Measurements from ENCODE around the gene MAP3K6.
"Not testable (repeated sequence)": the region's sequence is repeated elsewhere in the genome, so short reads cannot be mapped to it uniquely, and the experiment has no call there.

MAP3K6 gene

GRCh38 chr1:27397110-27397509 lies 30.3 kb upstream of the MAP3K6 start:
- DNase-seq (ENCODE audit: extremely low read depth in 1 of 2, low read depth in 1 of 2) = no peak

DNA sequence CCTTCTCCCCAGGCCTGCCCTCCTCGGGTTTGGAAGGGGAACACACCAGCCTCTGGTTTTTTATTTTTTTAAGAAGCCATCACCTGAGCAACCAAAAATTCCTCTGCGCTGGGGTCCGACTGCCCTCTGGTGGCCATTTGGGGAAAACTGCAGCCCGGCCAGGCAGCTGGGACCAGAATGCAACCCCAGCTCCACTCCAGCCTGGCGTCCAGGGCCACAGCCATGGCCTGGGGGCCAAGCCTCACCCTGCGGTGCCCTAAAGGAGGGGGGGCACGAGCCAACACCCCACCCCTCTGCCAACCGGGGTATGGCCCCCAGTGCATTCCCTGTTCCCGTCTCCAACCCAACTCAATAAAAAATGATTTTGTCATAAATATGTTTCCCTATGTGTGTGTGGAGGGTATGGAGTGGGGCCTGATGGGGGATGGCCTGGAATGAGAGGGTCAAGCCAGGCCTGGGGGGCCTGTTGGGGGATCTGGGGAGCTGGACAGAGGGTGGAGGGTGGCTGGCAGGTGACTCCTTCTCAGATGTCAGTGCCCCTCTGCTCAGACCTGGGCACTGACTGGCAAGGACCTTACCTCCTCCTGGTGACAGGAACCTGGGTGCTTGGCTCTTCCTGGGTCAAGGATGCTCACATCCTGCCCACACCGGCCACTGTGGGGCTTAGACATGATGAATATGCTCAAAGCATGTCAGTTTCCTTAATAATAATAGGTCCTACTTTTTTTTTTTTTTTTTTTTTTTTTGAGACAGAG lies 28.9 kb upstream of the MAP3K6 start:
- DNase-seq (ENCODE audit: extremely low read depth in 1 of 2, low read depth in 1 of 2) = peak; percentile 60 to 64

DNA sequence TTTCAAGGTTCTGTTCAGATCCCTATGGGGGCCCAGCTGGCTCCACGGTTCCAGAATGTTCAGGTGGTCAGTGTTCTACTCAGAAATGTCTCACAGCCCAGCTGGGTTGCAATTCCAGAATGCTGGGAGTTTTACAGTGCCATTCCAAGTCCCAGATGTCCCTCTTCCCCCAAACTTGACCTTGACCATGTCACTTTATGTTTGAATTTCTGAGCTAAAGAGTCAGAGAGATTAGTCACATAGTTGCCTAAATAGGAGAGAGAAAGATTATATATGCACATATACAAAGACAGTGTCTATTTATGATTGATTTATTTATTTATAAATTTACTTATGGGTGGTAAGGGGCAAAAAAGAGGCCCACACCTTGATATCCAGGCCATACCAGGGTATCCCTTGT lies 28.2 kb upstream of the MAP3K6 start:
- DNase-seq (ENCODE audit: extremely low read depth in 1 of 2, low read depth in 1 of 2) = no peak

GRCh38 chr1:27394282-27394658 lies 27.5 kb upstream of the MAP3K6 start:
- DNase-seq (ENCODE audit: extremely low read depth in 1 of 2, low read depth in 1 of 2) = no peak

GRCh38 chr1:27393641-27394281 lies 27.0 kb upstream of the MAP3K6 start:
- no peak for DNase-seq (ENCODE audit: extremely low read depth in 1 of 2, low read depth in 1 of 2)

GRCh38 chr1:27392778-27393635 lies 26.2 kb upstream of the MAP3K6 start:
- no peak for DNase-seq (ENCODE audit: extremely low read depth in 1 of 2, low read depth in 1 of 2)

GRCh38 chr1:27392096-27392777 lies 25.5 kb upstream of the MAP3K6 start, which contains the start of gene GPR3:
Gene GPR3, plus strand, starts transcription at chr1:27392622. Its CDS starts 1,177 bp downstream, at chr1:27393799.
- DNase-seq (ENCODE audit: extremely low read depth in 1 of 2, low read depth in 1 of 2) = peak; percentile 80 to 86

DNA sequence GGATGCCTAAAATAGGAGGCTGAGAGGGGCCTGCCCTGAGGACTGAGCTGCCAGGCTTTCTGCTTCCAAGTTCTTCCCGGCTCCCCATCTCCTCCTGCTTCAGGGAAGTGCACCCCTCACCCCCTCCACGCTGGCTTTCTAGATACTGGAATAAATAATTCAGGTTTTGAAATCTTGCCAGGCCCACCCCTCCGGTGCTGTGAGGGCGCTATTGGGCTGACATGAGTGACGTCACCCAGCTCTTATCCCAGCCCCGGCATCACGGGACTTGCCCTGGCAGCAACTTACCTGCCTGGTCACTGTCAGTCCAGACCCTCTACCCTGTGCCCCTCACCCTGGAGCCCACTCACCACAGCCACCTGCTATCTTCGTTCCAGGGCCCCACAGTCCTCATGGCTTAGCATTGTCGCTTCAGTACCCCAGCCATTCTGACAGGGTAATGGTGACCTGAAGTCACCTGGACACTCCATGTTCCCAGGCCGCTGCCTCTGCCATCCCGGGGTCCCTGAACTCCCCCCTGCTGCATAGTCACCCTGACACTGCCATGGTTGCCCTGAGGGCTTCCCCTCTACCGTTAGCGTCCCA lies 24.8 kb upstream of the MAP3K6 start:
- DNase-seq (ENCODE audit: extremely low read depth in 1 of 2, low read depth in 1 of 2) = no peak

- peak in 1 of 2 donors; percentile 59 for DNase-seq (ENCODE audit: extremely low read depth in 1 of 2, low read depth in 1 of 2)
These were observed 21.7 kb upstream of the MAP3K6 start for GRCh38 chr1:27388337-27389005.

DNA sequence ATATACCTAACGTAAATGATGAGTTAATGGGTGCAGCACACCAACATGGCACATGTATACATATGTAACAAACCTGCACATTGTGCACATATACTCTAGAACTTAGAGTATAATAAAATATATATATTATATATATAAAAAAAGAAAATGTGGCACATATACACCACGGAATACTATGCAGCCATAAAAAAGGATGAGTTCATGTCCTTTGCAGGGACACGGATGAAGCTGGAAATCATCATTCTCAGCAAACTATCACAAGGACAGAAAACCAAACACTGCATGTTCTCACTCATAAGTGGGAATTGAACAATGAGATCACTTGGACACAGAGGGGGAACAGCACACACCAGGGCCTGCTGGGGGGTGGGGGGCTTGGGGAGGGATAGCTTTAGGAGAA lies 18.0 kb upstream of the MAP3K6 start:
- DNase-seq (ENCODE audit: extremely low read depth in 1 of 2, low read depth in 1 of 2) = not testable (repeated sequence)

DNA sequence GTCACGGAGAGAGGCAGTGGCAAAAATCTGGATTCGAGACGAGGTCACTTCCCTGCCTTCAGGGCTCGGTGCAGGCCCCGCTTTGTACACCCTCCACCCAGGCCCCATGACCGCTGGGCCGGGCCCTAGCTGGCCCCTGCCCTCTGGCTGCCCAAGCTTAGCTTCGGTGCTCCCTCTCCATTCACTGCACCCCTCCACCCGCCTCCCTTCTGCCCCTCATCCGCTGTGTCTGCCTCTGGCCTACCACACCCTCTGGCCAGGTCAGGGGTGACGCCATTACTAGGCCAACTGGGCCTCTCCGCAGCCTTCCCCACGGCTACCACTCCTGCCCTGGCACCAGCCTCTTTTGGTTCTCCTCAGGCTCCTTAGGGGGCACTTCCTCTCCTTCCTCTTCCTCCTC lies 16.9 kb upstream of the MAP3K6 start:
- no peak for DNase-seq (ENCODE audit: extremely low read depth in 1 of 2, low read depth in 1 of 2)

- no peak for DNase-seq (ENCODE audit: extremely low read depth in 1 of 2, low read depth in 1 of 2)
These were observed 16.4 kb upstream of the MAP3K6 start, which contains the start of gene CD164L2 for GRCh38 chr1:27383039-27383605. Gene CD164L2, minus strand, starts transcription at chr1:27383333. Its CDS starts 94 bp downstream, at chr1:27383239.

DNA sequence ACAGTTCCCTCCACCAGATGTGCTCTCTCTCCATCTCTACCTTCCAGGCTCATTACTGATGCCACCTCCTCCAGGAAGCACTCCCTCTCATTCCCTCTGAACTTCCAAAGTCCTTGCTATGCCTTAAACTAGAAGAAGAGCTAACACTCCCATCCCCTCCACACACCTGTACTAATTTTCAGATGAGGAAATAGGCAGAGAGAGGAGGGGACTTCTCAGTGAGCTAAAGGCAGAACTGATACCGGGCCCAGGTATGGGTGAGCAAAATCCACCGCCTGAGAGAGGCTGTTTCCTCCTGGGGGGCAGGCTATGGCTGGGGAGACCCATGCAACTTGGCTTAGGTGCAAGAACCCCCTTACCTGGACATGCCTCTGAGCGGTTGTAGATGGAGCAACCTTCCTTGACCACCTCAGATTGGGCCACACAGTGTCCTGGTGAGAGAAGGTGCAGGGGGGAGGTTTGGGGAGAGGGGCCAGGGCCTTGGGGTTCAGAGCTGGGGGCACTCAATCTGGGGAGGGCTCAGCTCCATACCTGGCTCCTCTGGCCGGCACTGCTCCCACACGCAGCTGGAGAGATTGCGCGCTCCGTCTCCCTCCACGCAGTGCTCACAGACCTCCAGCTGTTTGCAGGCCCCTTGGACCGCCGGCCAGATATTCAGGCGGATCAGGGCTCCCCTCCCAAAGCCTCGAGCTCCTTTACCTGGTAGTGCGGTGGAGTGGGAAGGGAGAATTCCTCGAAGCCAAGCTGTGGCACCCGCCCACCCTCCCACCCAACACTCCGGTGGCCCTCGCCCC lies 15.4 kb upstream of the MAP3K6 start:
- no peak for DNase-seq (ENCODE audit: extremely low read depth in 1 of 2, low read depth in 1 of 2)

- DNase-seq (ENCODE audit: extremely low read depth in 1 of 2, low read depth in 1 of 2) = no peak
These were observed 14.3 kb upstream of the MAP3K6 start for GRCh38 chr1:27380766-27381733.

- DNase-seq (ENCODE audit: extremely low read depth in 1 of 2, low read depth in 1 of 2) = no peak
These were observed 13.5 kb upstream of the MAP3K6 start for GRCh38 chr1:27380224-27380623.

DNA sequence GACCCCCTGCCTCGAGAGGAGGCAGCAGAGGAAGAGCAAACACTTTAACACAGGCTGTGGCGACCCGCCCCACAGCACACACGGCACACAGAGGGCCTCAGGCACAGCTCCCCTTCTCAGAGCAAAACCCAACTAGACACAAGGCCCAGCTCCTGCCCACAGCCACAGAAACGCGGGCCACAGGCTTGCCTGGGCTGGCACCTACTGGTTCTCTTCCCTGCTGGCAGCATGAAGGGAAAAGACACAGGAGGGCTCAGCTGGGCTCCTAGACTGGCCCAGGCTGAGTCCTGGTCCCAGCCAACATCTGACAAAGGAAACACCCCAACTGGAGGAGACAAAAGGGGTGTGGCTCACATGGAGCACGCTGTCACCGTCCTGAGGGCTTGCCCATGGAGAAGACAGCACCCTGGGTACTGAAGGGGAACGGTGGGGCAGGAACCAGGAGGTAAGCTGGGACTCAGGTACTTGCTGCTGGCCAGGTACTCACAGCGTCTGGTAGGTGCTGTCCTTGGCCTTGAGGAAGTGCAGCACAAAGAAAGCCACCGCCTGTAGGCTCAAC lies 12.9 kb upstream of the MAP3K6 start:
- no peak for DNase-seq (ENCODE audit: extremely low read depth in 1 of 2, low read depth in 1 of 2)

- no peak for DNase-seq (ENCODE audit: extremely low read depth in 1 of 2, low read depth in 1 of 2)
These were observed 11.2 kb upstream of the MAP3K6 start for GRCh38 chr1:27377760-27378495.
